ENCODE measurements around the gene TUBG2. TPM values are rescaled to one million over a fixed set of nuclear protein-coding genes. Genes with fewer than 3 reads are reported as not detected.

Gene TUBG2
- total RNA-seq, 1 experiment from 2014 or later, result 20.9 TPM

- Histone ChIP-seq H3K79me2 (ENCODE audit: insufficient read depth, low read length) (no peaks in the 10 kb centered on the region), H2AFZ (ENCODE audit: low read depth, low read length, poor library complexity, severe bottlenecking) (no peak overlapping the region), H3K4me3 (replicated peaks in 1 of 2; ENCODE audit: low read depth in 1 of 2, low read length in 2 of 2) (no peak overlapping the region), H3K9me3 (ENCODE audit: control insufficient read depth in 1 of 2, insufficient read depth in 1 of 2, low read depth in 1 of 2, low read length in 2 of 2) (no peaks in the 10 kb centered on the region), H4K20me1 (ENCODE audit: insufficient read depth) (no peaks in the 10 kb centered on the region), H3K36me3 (ENCODE audit: control insufficient read depth in 1 of 2, insufficient read depth in 2 of 2, low read length in 2 of 2) (no peaks in the 10 kb centered on the region), H3K9me2 (ENCODE audit: insufficient read depth) (no peaks in the 10 kb centered on the region), H3K27me3 (ENCODE audit: insufficient read depth, low read length) (no peaks in the 10 kb centered on the region), H3K4me2 (ENCODE audit: low read length) (no peak overlapping the region), H3K27ac (ENCODE audit: low read depth, low read length) (no peak overlapping the region), H3K9ac (ENCODE audit: low read length) (no peak overlapping the region), H3K4me1 (ENCODE audit: control insufficient read depth in 1 of 2, insufficient read depth in 2 of 2, low read length in 2 of 2) (no peaks in the 10 kb centered on the region)
- DNase-seq (ENCODE audit: low read depth, low spot score) (no peak), ATAC-seq (no peak)
- BruUV-seq (replicated peaks), result no TSS peak
- ChIA-PET CTCF (interaction anchor here (0.6 kb wide), 1 partner anchor 12 kb away, joined by 4 read pairs; no protein-coding TSS in a partner anchor), RAD21 (ENCODE audit: low non-redundant PET in 1 of 2, low total read pairs in 2 of 2, uncharacterized antibody in 2 of 2, unreplicated experiment in 2 of 2) (no interaction called here), POLR2A (interaction anchor here (0.8 kb wide), 1 partner anchor 11 kb away, joined by 3 read pairs; no protein-coding TSS in a partner anchor)
- no peak for TF ChIP-seq POLR2A (IDR thresholded peaks at IDR 0.05; ENCODE audit: borderline replicate concordance, extremely low read depth, insufficient read depth, insufficient read length)
- no peak for TF ChIP-seq SRF (IDR thresholded peaks at IDR 0.05; ENCODE audit: low read depth)
- no peak for TF ChIP-seq ELF1 (IDR thresholded peaks at IDR 0.05; ENCODE audit: borderline replicate concordance, low read depth)
- no peak for TF ChIP-seq SIN3A (IDR thresholded peaks at IDR 0.05; ENCODE audit: low read depth)
- no peak for TF ChIP-seq CTCF (IDR thresholded peaks at IDR 0.05 in 2 of 3, conservative IDR thresholded peaks at IDR 0.05 in 1 of 3; ENCODE audit: borderline replicate concordance in 1 of 3, insufficient read depth in 1 of 3, low read depth in 2 of 3, low read length in 2 of 3)
- no peak for TF ChIP-seq ATF3 (IDR thresholded peaks at IDR 0.05)
- no peak for TF ChIP-seq RAD21 (IDR thresholded peaks at IDR 0.05; ENCODE audit: low read depth)
- TF ChIP-seq JUND (IDR thresholded peaks at IDR 0.05), result no peak
- TF ChIP-seq TCF7L2 (IDR thresholded peaks at IDR 0.05; ENCODE audit: borderline replicate concordance, extremely low read depth, insufficient read depth, insufficient read length), result no peak
- no peak for TF ChIP-seq EGR1 (IDR thresholded peaks at IDR 0.05; ENCODE audit: low read depth)
- no peak for TF ChIP-seq EZH2 (IDR thresholded peaks at IDR 0.05)
- TF ChIP-seq REST (IDR thresholded peaks at IDR 0.05; ENCODE audit: low read depth), result no peak
- TF ChIP-seq YY1 (IDR thresholded peaks at IDR 0.05; ENCODE audit: extremely low read depth, insufficient replicate concordance, low read depth, low read length), result no peak
- TF ChIP-seq POLR2AphosphoS5 (IDR thresholded peaks at IDR 0.05; ENCODE audit: low read depth, low read length), result no peak
- no peak for TF ChIP-seq FOSL1 (IDR thresholded peaks at IDR 0.05; ENCODE audit: low read depth)
- no peak for TF ChIP-seq CEBPB (IDR thresholded peaks at IDR 0.05; ENCODE audit: low read depth)
- no peak for TF ChIP-seq EZH2phosphoT487 (IDR thresholded peaks at IDR 0.05; ENCODE audit: borderline replicate concordance)
- no peak for TF ChIP-seq SP1 (IDR thresholded peaks at IDR 0.05; ENCODE audit: low read depth)
- no peak for TF ChIP-seq CBX3 (IDR thresholded peaks at IDR 0.05; ENCODE audit: low read depth)
- no peak for TF ChIP-seq ZBTB33 (IDR thresholded peaks at IDR 0.05; ENCODE audit: extremely low read depth, insufficient replicate concordance, low read length)
- intact Hi-C loops (cut with micrococcal nuclease), result no loop called here
Measured at GRCh38 chr17:42639525-42640113, 19.5 kb upstream of the TUBG2 start.
